Stimulated activated CD4-positive, alpha-beta T cell treated with anti-CD3 and anti-CD28 coated beads, Interleukin-4, amount 100 ng/mL, for 4 hours (primary cell): Measurements from ENCODE around the gene VCPKMT.

Experiments
- DNase-seq, 2 experiments: peaks; one replicate each; pipeline ENCODE4 v3.0.0-alpha.2; 2020

Gene VCPKMT

GRCh38 chr14:50116181-50116956 is at the start of gene VCPKMT:
TSS of gene VCPKMT (minus strand) at chr14:50116572. CDS start at chr14:50116552, 20 bp downstream.
- DNase-seq, result peak; percentile 94 to 98

- no peak for DNase-seq
Measured at GRCh38 chr14:50156111-50156510, 39.7 kb upstream of the VCPKMT start.

- DNase-seq, result no peak
Measured at GRCh38 chr14:50148799-50149198, 32.4 kb upstream of the VCPKMT start.

- DNase-seq, result no peak
Measured at GRCh38 chr14:50139192-50139591, 22.8 kb upstream of the VCPKMT start.

- no peak for DNase-seq
Measured at GRCh38 chr14:50127802-50128201, 11.4 kb upstream of the VCPKMT start.

GRCh38 chr14:50123062-50123461 is 6.7 kb upstream of the VCPKMT start:
- no peak for DNase-seq

- no peak for DNase-seq
Measured at GRCh38 chr14:50122291-50122690, 5.9 kb upstream of the VCPKMT start.

GRCh38 chr14:50121486-50121885 is 5.1 kb upstream of the VCPKMT start:
- DNase-seq, result no peak

- DNase-seq, result no peak
Measured at GRCh38 chr14:50117456-50117855, 1.1 kb upstream of the VCPKMT start.

GRCh38 chr14:50116966-50117365 is 594 bp upstream of the VCPKMT start:
- DNase-seq, result no peak

GRCh38 chr14:50113381-50114035 is 2.9 kb downstream of the VCPKMT start:
- no peak for DNase-seq

GRCh38 chr14:50110323-50111037 is 5.9 kb downstream of the VCPKMT start:
- no peak for DNase-seq

- no peak for DNase-seq
Measured at GRCh38 chr14:50109342-50109741, 7.0 kb downstream of the VCPKMT start.

GRCh38 chr14:50107850-50108249 is 8.5 kb downstream of the VCPKMT start:
- no peak for DNase-seq

- no peak for DNase-seq
Measured at GRCh38 chr14:50106178-50106577, 10.2 kb downstream of the VCPKMT start.

- no peak for DNase-seq
Measured at GRCh38 chr14:50103558-50103957, 12.8 kb downstream of the VCPKMT start.

- DNase-seq, result no peak
Measured at GRCh38 chr14:50101417-50101816, 15.0 kb downstream of the VCPKMT start.

- no peak for DNase-seq
Measured at GRCh38 chr14:50100805-50101204, 15.6 kb downstream of the VCPKMT start.

- DNase-seq, result no peak
Measured at GRCh38 chr14:50099335-50099734, 17.0 kb downstream of the VCPKMT start.

GRCh38 chr14:50095895-50096294 is 20.5 kb downstream of the VCPKMT start:
- DNase-seq, result no peak

GRCh38 chr14:50094056-50094755 is 22.2 kb downstream of the VCPKMT start:
- no peak for DNase-seq

GRCh38 chr14:50093496-50093895 is 22.9 kb downstream of the VCPKMT start:
- no peak for DNase-seq

- no peak for DNase-seq
Measured at GRCh38 chr14:50092006-50092555, 24.3 kb downstream of the VCPKMT start.
